HCT116 (cell line): ENCODE data around the gene ROS1. TPM values are rescaled to one million over a fixed set of nuclear protein-coding genes. Genes with fewer than 3 reads are reported as not detected.

Source experiments
- ATAC-seq: fragments of 200-7000 bp; cut with Tn5 transposase; 2 replicates; pipeline ENCODE4 v1.9.1; 2020; ENCODE audit warnings: mild to moderate bottlenecking, moderate library complexity
- BruUV-seq: library from RNA; stranded (reverse); fragments of 400-500 nt; replicated peaks from 2 replicates; lab custom pipeline; 2021; lab: Mats Ljungman, UMichigan
- CTCF ChIA-PET: fragments of 300-600 bp; sonication (Branson Sonifier 250); formaldehyde crosslinking; loops from one replicate; lab custom pipeline; 2021; ENCODE audit warnings: antibody characterized with exemption; lab: Charles Lee
- POLR2A ChIA-PET: fragments of 300-600, 350-600 bp; sonication (Branson Sonifier 250); formaldehyde crosslinking; loops from one replicate; lab custom pipeline; 2021; ENCODE audit warnings: antibody characterized with exemption; lab: Charles Lee
- RAD21 ChIA-PET, 2 experiments: fragments of 300-600 bp; sonication (Branson Sonifier 250); formaldehyde crosslinking; loops; one replicate each; lab custom pipeline; 2023; ENCODE audit warnings: low total read pairs in 2 of 2; ENCODE audit not compliant: uncharacterized antibody in 2 of 2, unreplicated experiment in 2 of 2, low non-redundant PET in 1 of 2; lab: Charles Lee
- DNase-seq: peaks from one replicate; pipeline ENCODE4 v3.0.0-alpha.2; 2010; ENCODE audit warnings: low read depth, low spot score
- H2AFZ ChIP-seq: fragments of 200-600 bp; shearing (Covaris generic), sonication (generic); 2 replicates; pipeline ENCODE4 v1.6.1; 2017; ENCODE audit warnings: low read depth, mixed run types, mixed read lengths, antibody characterized with exemption, low read length; ENCODE audit not compliant: poor library complexity, severe bottlenecking
- H3K27ac ChIP-seq: 2 replicates; pipeline ENCODE4 v1.5.1; 2012; ENCODE audit warnings: low read depth, low read length
- H3K27me3 ChIP-seq: fragments of 200-600 bp; sonication (generic); 2 replicates; pipeline ENCODE4 v1.6.1; 2016; ENCODE audit warnings: mixed run types, low read length, mixed read lengths; ENCODE audit not compliant: insufficient read depth
- H3K36me3 ChIP-seq, 2 experiments: fragments of 200-500 bp in 1 of 2; fragments of 200-600 bp in 1 of 2; sonication (Bioruptor generic) in 1 of 2; sonication (generic) in 1 of 2; 2 replicates each; pipeline versions ENCODE4 v1.5.1 to v1.6.1; 2014 to 2016; ENCODE audit warnings: low read length in 2 of 2, inconsistent platforms in 1 of 2, mixed read lengths in 1 of 2, mixed run types in 1 of 2; ENCODE audit not compliant: insufficient read depth in 2 of 2, control insufficient read depth in 1 of 2
- H3K4me1 ChIP-seq, 2 experiments: fragments of 200-600 bp in 1 of 2; sonication (generic) in 1 of 2; 2 replicates each; pipeline versions ENCODE4 v1.5.1 to v1.6.1; 2012 to 2017; ENCODE audit warnings: low read length in 2 of 2, inconsistent platforms in 1 of 2, mild to moderate bottlenecking in 1 of 2, mixed read lengths in 1 of 2, mixed run types in 1 of 2, moderate library complexity in 1 of 2; ENCODE audit not compliant: insufficient read depth in 2 of 2, control insufficient read depth in 1 of 2
- H3K4me2 ChIP-seq: fragments of 200-600 bp; sonication (generic); 2 replicates; pipeline ENCODE4 v1.6.1; 2017; ENCODE audit warnings: mixed run types, low read length, mixed read lengths
- H3K4me3 ChIP-seq, 2 experiments: fragments of 200-600 bp in 1 of 2; sonication (generic) in 1 of 2; replicated peaks in 1 of 2; 2 replicates each; pipeline ENCODE4 v1.5.1; 2011 to 2016; ENCODE audit warnings: low read length in 2 of 2, control low read depth in 1 of 2, low read depth in 1 of 2, mild to moderate bottlenecking in 1 of 2, mixed read lengths in 1 of 2, mixed run types in 1 of 2
- H3K79me2 ChIP-seq: fragments of 200-600 bp; sonication (generic); 2 replicates; pipeline ENCODE4 v1.6.1; 2017; ENCODE audit warnings: mild to moderate bottlenecking, mixed run types, low read length, moderate library complexity, mixed read lengths; ENCODE audit not compliant: insufficient read depth
- H3K9ac ChIP-seq: fragments of 200-600 bp; sonication (generic); 2 replicates; pipeline ENCODE4 v1.6.1; 2016; ENCODE audit warnings: low read length, mixed read lengths
- H3K9me2 ChIP-seq: fragments of 200-600 bp; sonication (generic), shearing (Covaris generic); 2 replicates; pipeline ENCODE4 v1.6.1; 2017; ENCODE audit warnings: mixed run types, mild to moderate bottlenecking, moderate library complexity; ENCODE audit not compliant: insufficient read depth
- H3K9me3 ChIP-seq, 2 experiments: fragments of 200-500 bp in 1 of 2; fragments of 200-600 bp in 1 of 2; sonication (Bioruptor generic) in 1 of 2; sonication (generic) in 1 of 2; 2 replicates each; pipeline ENCODE4 v1.6.1; 2014 to 2017; ENCODE audit warnings: low read length in 2 of 2, mixed read lengths in 2 of 2, inconsistent platforms in 1 of 2, low read depth in 1 of 2, mild to moderate bottlenecking in 1 of 2, mixed run types in 1 of 2, moderate library complexity in 1 of 2; ENCODE audit not compliant: control insufficient read depth in 1 of 2, insufficient read depth in 1 of 2
- H4K20me1 ChIP-seq: fragments of 200-600 bp; sonication (generic), shearing (Covaris generic); 2 replicates; pipeline ENCODE4 v1.6.1; 2017; ENCODE audit warnings: mixed run types, mild to moderate bottlenecking, moderate library complexity; ENCODE audit not compliant: insufficient read depth
- CBX3 ChIP-seq: IDR thresholded peaks from 2 replicates; pipeline ENCODE4 v1.6.1; 2012; ENCODE audit warnings: low read depth
- CEBPB ChIP-seq: IDR thresholded peaks from 2 replicates; pipeline ENCODE4 v1.6.1; 2012; ENCODE audit warnings: low read depth
- CTCF ChIP-seq, 3 experiments: fragments of 200-600 bp in 1 of 3; sonication (generic) in 1 of 3; IDR thresholded peaks in 2 of 3; conservative IDR thresholded peaks in 1 of 3; 2 replicates each; pipeline ENCODE4 v1.5.1; 2012 to 2017; ENCODE audit warnings: low read depth in 2 of 3, low read length in 2 of 3, antibody characterized with exemption in 1 of 3, borderline replicate concordance in 1 of 3, control low read depth in 1 of 3, mild to moderate bottlenecking in 1 of 3, mixed read lengths in 1 of 3, mixed run types in 1 of 3, moderate library complexity in 1 of 3; ENCODE audit not compliant: insufficient read depth in 1 of 3
- ELF1 ChIP-seq: IDR thresholded peaks from 2 replicates; pipeline ENCODE4 v1.6.1; 2012; ENCODE audit warnings: low read depth, borderline replicate concordance
- EZH2phosphoT487 ChIP-seq: fragments of 200-600 bp; IDR thresholded peaks from 2 replicates; pipeline ENCODE4 v1.6.1; 2018; ENCODE audit warnings: antibody characterized with exemption, borderline replicate concordance
- FOSL1 ChIP-seq: IDR thresholded peaks from 2 replicates; pipeline ENCODE4 v1.6.1; 2012; ENCODE audit warnings: low read depth
- JUND ChIP-seq: IDR thresholded peaks from 2 replicates; pipeline ENCODE4 v1.6.1; 2012
- MAX ChIP-seq: IDR thresholded peaks from 2 replicates; pipeline ENCODE4 v1.6.1; 2012
- POLR2AphosphoS5 ChIP-seq: IDR thresholded peaks from 2 replicates; pipeline ENCODE4 v1.6.1; 2011; ENCODE audit warnings: mild to moderate bottlenecking, low read depth, low read length, moderate library complexity
- SIN3A ChIP-seq: IDR thresholded peaks from 2 replicates; pipeline ENCODE4 v1.6.1; 2012; ENCODE audit warnings: low read depth
- SRF ChIP-seq: IDR thresholded peaks from 2 replicates; pipeline ENCODE4 v1.6.1; 2012; ENCODE audit warnings: low read depth
- intact Hi-C: fragments of 100-400 bp; cut with micrococcal nuclease; formaldehyde crosslinking; loops from 2 replicates; pipeline ENCODE4 v1.10.0; 2022
- total RNA-seq: library from RNA; stranded (reverse); gene quantifications from one replicate; pipeline ENCODE4 v1.2.1, GENCODE V29; 2021; ENCODE audit not compliant: unreplicated experiment
- TF ChIP-seq, protein P1 (sequence below): IDR thresholded peaks from 2 replicates; pipeline ENCODE4 v1.6.1; 2012

The ROS1 gene
- total RNA-seq, 1 experiment from 2014 or later = not detected

- POLR2A ChIA-PET = no interaction called here
- no peak overlapping the region for H2AFZ ChIP-seq
- no peaks in the 10 kb centered on the region for H3K36me3 ChIP-seq
- H4K20me1 ChIP-seq = no peaks in the 10 kb centered on the region
- H3K9ac ChIP-seq = no peak overlapping the region
- H3K9me2 ChIP-seq = no peaks in the 10 kb centered on the region
- no peaks in the 10 kb centered on the region for H3K9me3 ChIP-seq
- ATAC-seq (no peak), DNase-seq (no peak)
- no peak overlapping the region for H3K4me3 ChIP-seq
- H3K79me2 ChIP-seq = no peaks in the 10 kb centered on the region
- TF ChIP-seq CEBPB (no peak), SRF (no peak), SIN3A (no peak), MAX (no peak), ELF1 (no peak), EZH2phosphoT487 (no peak), JUND (no peak)
- RAD21 ChIA-PET = no interaction called here
- peaks cover 0 to 3% of the 10 kb centered on the region in 2 experiments; a peak in 1 of 4 replicates for H3K4me1 ChIP-seq
- H3K4me2 ChIP-seq = no peak overlapping the region
- H3K27ac ChIP-seq = no peak overlapping the region
- intact Hi-C loops = no loop called here
- no peaks in the 10 kb centered on the region for H3K27me3 ChIP-seq
- no TSS peak for BruUV-seq
- CTCF ChIA-PET = no interaction called here
These were observed 41.1 kb downstream of the ROS1 start for GRCh38 chr6:117384659-117385058.

GRCh38 chr6:117381749-117382148, 44.0 kb downstream of the ROS1 start:
- Histone ChIP-seq H3K27me3 (no peaks in the 10 kb centered on the region), H3K36me3 (no peaks in the 10 kb centered on the region), H3K9me2 (no peaks in the 10 kb centered on the region), H3K4me3 (no peak overlapping the region), H3K9me3 (no peaks in the 10 kb centered on the region), H3K4me2 (no peak overlapping the region), H4K20me1 (no peaks in the 10 kb centered on the region), H2AFZ (no peak overlapping the region), H3K9ac (no peak overlapping the region), H3K79me2 (no peaks in the 10 kb centered on the region), H3K4me1 (no peaks in the 10 kb centered on the region), H3K27ac (no peak overlapping the region)
- ChIA-PET POLR2A (no interaction called here), RAD21 (no interaction called here), CTCF (no interaction called here)
- no TSS peak for BruUV-seq
- ATAC-seq (no peak), DNase-seq (no peak)
- TF ChIP-seq, protein P1, sequence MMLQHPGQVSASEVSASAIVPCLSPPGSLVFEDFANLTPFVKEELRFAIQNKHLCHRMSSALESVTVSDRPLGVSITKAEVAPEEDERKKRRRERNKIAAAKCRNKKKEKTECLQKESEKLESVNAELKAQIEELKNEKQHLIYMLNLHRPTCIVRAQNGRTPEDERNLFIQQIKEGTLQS = no peak
- TF ChIP-seq CBX3 = no peak
- no peak for TF ChIP-seq POLR2AphosphoS5
- TF ChIP-seq FOSL1 = no peak
- TF ChIP-seq CTCF (IDR thresholded peaks at IDR 0.05 in 2 of 3, conservative IDR thresholded peaks at IDR 0.05 in 1 of 3; ENCODE audit: borderline replicate concordance in 1 of 3, insufficient read depth in 1 of 3, low read depth in 2 of 3, low read length in 2 of 3) = no peak
- no peak for TF ChIP-seq SIN3A
- TF ChIP-seq JUND = no peak
- intact Hi-C loops = no loop called here
